ENCODE data around the gene RARA.

The RARA gene

GRCh38 chr17:40309031-40309948 is at the start of gene RARA:
Gene RARA, plus strand, starts transcription at chr17:40309180. Its CDS starts 22,039 bp downstream, at chr17:40331219.
- TF ChIP-seq CTCF (conservative IDR thresholded peaks at IDR 0.05; ENCODE audit: low read depth, low read length), result no peak
- DNase-seq (ENCODE audit: low read depth), result no peak
- peak within 1 kb of the TSS; percentile 87 for H3K4me3 ChIP-seq (ENCODE audit: low read length)

GRCh38 chr17:40259505-40259904 is 49.5 kb upstream of the RARA start:
- no peak for TF ChIP-seq CTCF (conservative IDR thresholded peaks at IDR 0.05; ENCODE audit: low read depth, low read length)
- H3K4me3 ChIP-seq (ENCODE audit: low read length), result no peak overlapping the region
- no peak for DNase-seq (ENCODE audit: low read depth)

- TF ChIP-seq CTCF (conservative IDR thresholded peaks at IDR 0.05; ENCODE audit: low read depth, low read length), result no peak
These were observed 48.5 kb upstream of the RARA start for GRCh38 chr17:40260528-40260927.

GRCh38 chr17:40264458-40265185 is 44.4 kb upstream of the RARA start:
- DNase-seq (ENCODE audit: low read depth), result no peak
- no peak overlapping the region for H3K4me3 ChIP-seq (ENCODE audit: low read length)
- TF ChIP-seq CTCF (conservative IDR thresholded peaks at IDR 0.05; ENCODE audit: low read depth, low read length), result no peak

More at GRCh38 chr17:40260528-40260927, 48.5 kb upstream of the RARA start:
- H3K4me3 ChIP-seq (ENCODE audit: low read length), result no peak overlapping the region
- DNase-seq (ENCODE audit: low read depth), result no peak

GRCh38 chr17:40265337-40265736 is 43.6 kb upstream of the RARA start:
- H3K4me3 ChIP-seq (ENCODE audit: low read length), result no peak overlapping the region
- TF ChIP-seq CTCF (conservative IDR thresholded peaks at IDR 0.05; ENCODE audit: low read depth, low read length), result no peak
- DNase-seq (ENCODE audit: low read depth), result no peak

GRCh38 chr17:40266882-40267281 is 42.1 kb upstream of the RARA start:
- TF ChIP-seq CTCF (conservative IDR thresholded peaks at IDR 0.05; ENCODE audit: low read depth, low read length), result no peak
- no peak overlapping the region for H3K4me3 ChIP-seq (ENCODE audit: low read length)
- no peak for DNase-seq (ENCODE audit: low read depth)
